ENCODE data around the gene TMA16.

Gene TMA16

DNA sequence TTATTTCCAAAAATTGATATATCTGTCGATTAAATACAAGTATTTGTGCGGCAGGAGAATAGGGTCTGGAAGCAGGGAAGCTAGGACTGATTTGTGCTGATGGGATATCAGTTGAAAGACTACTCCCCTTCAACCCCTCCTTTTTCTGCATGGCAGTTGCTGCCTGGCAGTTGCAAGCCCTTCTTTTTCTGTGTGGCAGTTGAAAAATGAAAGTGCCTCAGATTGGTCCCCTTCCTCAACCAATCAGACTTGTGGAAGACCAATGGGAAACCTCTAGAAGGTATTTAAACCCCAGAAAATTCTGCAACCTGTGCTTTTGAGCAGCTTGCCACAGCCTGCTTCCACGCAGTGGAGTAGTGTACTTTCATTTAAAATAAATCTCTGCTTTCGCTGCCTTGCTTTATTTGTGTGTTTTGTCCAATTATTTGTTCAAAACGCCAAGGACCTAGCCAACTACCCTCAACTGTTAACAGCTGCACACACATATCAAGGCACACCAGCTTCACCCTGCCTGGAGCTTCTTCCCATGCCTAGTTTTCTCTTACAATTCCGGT lies 1.5 kb upstream of the TMA16 start:
- H3K14ac ChIP-seq (ENCODE audit: low read length), result no peak overlapping the region

DNA sequence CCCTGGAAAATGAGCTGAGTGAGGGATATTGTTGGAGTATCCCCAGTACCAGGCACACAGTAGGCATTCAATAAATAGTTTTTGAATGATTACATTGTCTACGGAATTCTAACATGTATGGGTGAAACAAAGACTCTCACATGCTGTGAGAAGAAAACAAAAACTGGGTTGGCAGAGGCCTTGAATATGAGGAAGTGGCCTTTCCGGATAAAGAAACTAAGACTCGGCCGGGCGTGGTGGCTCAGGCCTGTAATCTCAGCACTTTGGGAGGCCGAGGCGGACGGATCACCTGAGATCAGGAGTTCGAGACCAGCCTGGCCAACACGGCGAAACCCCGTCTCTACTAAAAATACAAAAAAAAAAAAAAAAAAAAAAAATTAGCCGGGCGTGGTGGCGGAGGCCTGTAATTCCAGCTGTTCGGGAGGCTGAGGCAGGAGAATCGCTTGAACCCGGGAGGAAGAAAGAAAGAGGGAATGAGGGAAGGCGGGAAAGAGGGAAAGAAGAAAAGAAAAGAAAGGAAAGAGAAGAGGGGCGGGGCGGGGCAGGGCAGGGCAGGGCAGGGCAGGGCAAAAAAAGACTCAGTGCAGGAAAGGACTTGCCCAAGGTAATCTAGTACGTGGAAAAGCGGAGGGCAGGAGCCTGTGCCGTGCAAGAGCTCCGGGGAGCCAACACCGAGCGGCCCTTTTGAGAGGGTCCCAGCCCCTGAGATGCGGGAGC lies 689 bp upstream of the TMA16 start:
- no peak overlapping the region for H2BK120ac ChIP-seq (ENCODE audit: low read depth, low read length)
- H2BK15ac ChIP-seq (ENCODE audit: low read length), result no peak overlapping the region
- H3K4me3 ChIP-seq (ENCODE audit: low read length in 2 of 2), result peak overlapping the region; percentile 89 to 91
- no peak for DNase-seq (ENCODE audit: low spot score)
- peak overlapping the region; percentile 88 for H3K9ac ChIP-seq (ENCODE audit: low read depth, low read length, poor library complexity)
- no peak overlapping the region for H2AK5ac ChIP-seq (ENCODE audit: low read depth, low read length)
- H3K9me3 ChIP-seq (replicated peaks in 1 of 2; ENCODE audit: control insufficient read depth in 2 of 2, insufficient read depth in 1 of 2, low read depth in 1 of 2, low read length in 2 of 2), result peaks cover 0 to 3% of the 10 kb centered on the region in 2 donors
- peak overlapping the region; percentile 99 for H3K23ac ChIP-seq (ENCODE audit: low read depth, low read length, poor library complexity)
- peak overlapping the region; percentile 92 for H3K27ac ChIP-seq (replicated peaks; ENCODE audit: low read length)
- H3K36me3 ChIP-seq (replicated peaks in 1 of 2; ENCODE audit: control insufficient read depth in 2 of 2, insufficient read depth in 2 of 2, low read length in 2 of 2), result peaks cover 0 to 19% of the 10 kb centered on the region in 2 donors
- H3K18ac ChIP-seq (ENCODE audit: low read length), result peak overlapping the region; percentile 94
- WGBS, 2 donors (ENCODE audit: extremely low coverage in 2 of 2, insufficient read length in 2 of 2, insufficient replicate concordance in 1 of 2), result no CpG with 5 or more reads among the region's 28 CpGs
- no peaks in the 10 kb centered on the region for H3K27me3 ChIP-seq (ENCODE audit: control insufficient read depth in 3 of 3, insufficient read depth in 3 of 3, low read depth in 1 of 3, low read length in 3 of 3)
- H3K79me1 ChIP-seq (ENCODE audit: low read depth, low read length), result no peaks in the 10 kb centered on the region
- H2BK5ac ChIP-seq (ENCODE audit: low read length), result peak overlapping the region; percentile 91
- H3K4me1 ChIP-seq (ENCODE audit: control insufficient read depth in 2 of 2, insufficient read depth in 1 of 2, low read depth in 1 of 2, low read length in 2 of 2), result no peaks in the 10 kb centered on the region
- no peak overlapping the region for H4K91ac ChIP-seq (ENCODE audit: low read depth, low read length, poor library complexity)
- peak overlapping the region; percentile 43 for H4K8ac ChIP-seq (ENCODE audit: low read depth, low read length)
- H3K4ac ChIP-seq (ENCODE audit: low read length), result no peak overlapping the region
- H3K14ac ChIP-seq (ENCODE audit: low read length), result peak overlapping the region; percentile 21
- peak overlapping the region; percentile 65 for H3K4me2 ChIP-seq (ENCODE audit: insufficient read depth, low read length, poor library complexity, severe bottlenecking)
- peak overlapping the region; percentile 73 for H2BK12ac ChIP-seq (ENCODE audit: low read length)
- H2AFZ ChIP-seq (ENCODE audit: low read length), result peak overlapping the region; percentile 99

More for the DNA sequence above, 1.5 kb upstream of the TMA16 start:
- Histone ChIP-seq H3K4me1 (ENCODE audit: control insufficient read depth in 2 of 2, insufficient read depth in 1 of 2, low read depth in 1 of 2, low read length in 2 of 2) (no peaks in the 10 kb centered on the region), H3K4me2 (ENCODE audit: insufficient read depth, low read length, poor library complexity, severe bottlenecking) (no peak overlapping the region), H2AK5ac (ENCODE audit: low read depth, low read length) (no peak overlapping the region), H3K9ac (ENCODE audit: low read depth, low read length, poor library complexity) (no peak overlapping the region), H2AFZ (ENCODE audit: low read length) (no peak overlapping the region), H3K4ac (ENCODE audit: low read length) (no peak overlapping the region), H3K23ac (ENCODE audit: low read depth, low read length, poor library complexity) (no peak overlapping the region), H2BK5ac (ENCODE audit: low read length) (no peak overlapping the region), H4K91ac (ENCODE audit: low read depth, low read length, poor library complexity) (no peak overlapping the region), H3K4me3 (ENCODE audit: low read length in 2 of 2) (no peak overlapping the region), H2BK120ac (ENCODE audit: low read depth, low read length) (no peak overlapping the region), H3K9me3 (replicated peaks in 1 of 2; ENCODE audit: control insufficient read depth in 2 of 2, insufficient read depth in 1 of 2, low read depth in 1 of 2, low read length in 2 of 2) (peaks cover 0 to 3% of the 10 kb centered on the region in 2 donors), H3K18ac (ENCODE audit: low read length) (no peak overlapping the region), H2BK15ac (ENCODE audit: low read length) (no peak overlapping the region), H3K27me3 (ENCODE audit: control insufficient read depth in 3 of 3, insufficient read depth in 3 of 3, low read depth in 1 of 3, low read length in 3 of 3) (no peaks in the 10 kb centered on the region), H3K79me1 (ENCODE audit: low read depth, low read length) (no peaks in the 10 kb centered on the region), H4K8ac (ENCODE audit: low read depth, low read length) (no peak overlapping the region), H2BK12ac (ENCODE audit: low read length) (no peak overlapping the region), H3K27ac (replicated peaks; ENCODE audit: low read length) (no peak overlapping the region), H3K36me3 (replicated peaks in 1 of 2; ENCODE audit: control insufficient read depth in 2 of 2, insufficient read depth in 2 of 2, low read length in 2 of 2) (peaks cover 0 to 16% of the 10 kb centered on the region in 2 donors)
- no CpG with 5 or more reads among the region's 6 CpGs for WGBS, 2 donors (ENCODE audit: extremely low coverage in 2 of 2, insufficient read length in 2 of 2, insufficient replicate concordance in 1 of 2)
- DNase-seq (ENCODE audit: low spot score), result no peak

DNA sequence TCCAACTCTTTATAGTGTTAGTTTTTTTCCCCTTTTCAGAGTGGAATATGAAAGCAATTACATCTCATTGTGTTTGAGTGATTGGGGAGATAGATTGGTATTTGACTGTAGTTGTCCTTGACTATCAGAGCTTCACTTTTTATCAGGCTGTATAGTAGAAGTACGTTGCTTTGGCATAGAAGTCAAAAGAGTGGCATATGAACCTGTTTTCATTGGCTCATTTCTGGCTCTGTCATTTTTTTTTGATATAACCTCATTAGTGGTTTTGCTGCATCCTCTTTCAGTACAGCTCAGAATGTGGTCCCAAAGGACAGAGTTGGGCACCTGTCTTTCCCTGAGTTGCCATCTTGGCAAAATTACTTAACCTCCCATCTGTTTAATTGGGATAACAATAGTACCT lies 1.4 kb downstream of the TMA16 start:
- no peak overlapping the region for H2AFZ ChIP-seq (ENCODE audit: low read length)
- no peak overlapping the region for H2BK5ac ChIP-seq (ENCODE audit: low read length)
- H3K27me3 ChIP-seq (ENCODE audit: control insufficient read depth in 3 of 3, insufficient read depth in 3 of 3, low read depth in 1 of 3, low read length in 3 of 3), result no peaks in the 10 kb centered on the region
- peaks cover 0 to 20% of the 10 kb centered on the region in 2 donors for H3K36me3 ChIP-seq (replicated peaks in 1 of 2; ENCODE audit: control insufficient read depth in 2 of 2, insufficient read depth in 2 of 2, low read length in 2 of 2)
- H3K27ac ChIP-seq (replicated peaks; ENCODE audit: low read length), result no peak overlapping the region
- no peak overlapping the region for H4K91ac ChIP-seq (ENCODE audit: low read depth, low read length, poor library complexity)
- H3K9me3 ChIP-seq (replicated peaks in 1 of 2; ENCODE audit: control insufficient read depth in 2 of 2, insufficient read depth in 1 of 2, low read depth in 1 of 2, low read length in 2 of 2), result peaks cover 0 to 5% of the 10 kb centered on the region in 2 donors
- H2BK120ac ChIP-seq (ENCODE audit: low read depth, low read length), result no peak overlapping the region
- no peak overlapping the region for H3K18ac ChIP-seq (ENCODE audit: low read length)
- no peak overlapping the region for H3K23ac ChIP-seq (ENCODE audit: low read depth, low read length, poor library complexity)
- H2BK12ac ChIP-seq (ENCODE audit: low read length), result no peak overlapping the region
- no peak overlapping the region for H3K9ac ChIP-seq (ENCODE audit: low read depth, low read length, poor library complexity)
- no peaks in the 10 kb centered on the region for H3K79me1 ChIP-seq (ENCODE audit: low read depth, low read length)
- no peak overlapping the region for H3K4ac ChIP-seq (ENCODE audit: low read length)
- DNase-seq (ENCODE audit: low spot score), result no peak
- peak overlapping the region in 1 of 2 donors; percentile 89 for H3K4me3 ChIP-seq (ENCODE audit: low read length in 2 of 2)
- H2AK5ac ChIP-seq (ENCODE audit: low read depth, low read length), result no peak overlapping the region
- H3K4me1 ChIP-seq (ENCODE audit: control insufficient read depth in 2 of 2, insufficient read depth in 1 of 2, low read depth in 1 of 2, low read length in 2 of 2), result no peaks in the 10 kb centered on the region
- H2BK15ac ChIP-seq (ENCODE audit: low read length), result no peak overlapping the region
- no CpG with 5 or more reads among the region's 1 CpG for WGBS, 2 donors (ENCODE audit: extremely low coverage in 2 of 2, insufficient read length in 2 of 2, insufficient replicate concordance in 1 of 2)
- H4K8ac ChIP-seq (ENCODE audit: low read depth, low read length), result no peak overlapping the region
- H3K14ac ChIP-seq (ENCODE audit: low read length), result no peak overlapping the region
- peak overlapping the region; percentile 37 for H3K4me2 ChIP-seq (ENCODE audit: insufficient read depth, low read length, poor library complexity, severe bottlenecking)

DNA sequence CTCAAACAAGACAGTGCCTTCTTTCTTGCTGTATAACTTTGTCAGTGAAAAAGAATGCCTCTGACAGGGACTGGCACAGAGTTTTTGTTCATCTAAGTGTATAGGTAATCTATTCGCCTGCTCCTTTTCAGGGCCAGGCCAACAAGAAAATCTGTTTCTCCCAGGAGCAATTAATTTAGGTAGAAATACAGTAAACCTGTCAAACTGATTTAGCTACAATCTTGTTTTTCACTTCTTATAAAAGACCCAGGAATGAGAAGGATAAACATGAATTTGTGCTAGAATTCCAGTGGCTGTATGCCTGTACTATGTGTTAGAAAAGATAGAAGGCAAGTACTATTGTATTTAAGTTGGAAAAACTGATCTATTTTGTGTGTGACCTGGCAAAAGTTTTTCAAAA lies 6.1 kb downstream of the TMA16 start:
- H2BK120ac ChIP-seq (ENCODE audit: low read depth, low read length), result no peak overlapping the region
- H3K4me3 ChIP-seq (ENCODE audit: low read length in 2 of 2), result no peak overlapping the region
- peaks cover 0 to 13% of the 10 kb centered on the region in 2 donors for H3K9me3 ChIP-seq (replicated peaks in 1 of 2; ENCODE audit: control insufficient read depth in 2 of 2, insufficient read depth in 1 of 2, low read depth in 1 of 2, low read length in 2 of 2)
- peaks cover 0 to 28% of the 10 kb centered on the region in 2 donors for H3K36me3 ChIP-seq (replicated peaks in 1 of 2; ENCODE audit: control insufficient read depth in 2 of 2, insufficient read depth in 2 of 2, low read length in 2 of 2)
- H3K14ac ChIP-seq (ENCODE audit: low read length), result no peak overlapping the region
- no peak overlapping the region for H2AK5ac ChIP-seq (ENCODE audit: low read depth, low read length)
- WGBS, 2 donors (ENCODE audit: extremely low coverage in 2 of 2, insufficient read length in 2 of 2, insufficient replicate concordance in 1 of 2), result no CpG with 5 or more reads among the region's 1 CpG
- H2AFZ ChIP-seq (ENCODE audit: low read length), result no peak overlapping the region
- no peaks in the 10 kb centered on the region for H3K27me3 ChIP-seq (ENCODE audit: control insufficient read depth in 3 of 3, insufficient read depth in 3 of 3, low read depth in 1 of 3, low read length in 3 of 3)
- H4K8ac ChIP-seq (ENCODE audit: low read depth, low read length), result no peak overlapping the region
- no peak overlapping the region for H3K9ac ChIP-seq (ENCODE audit: low read depth, low read length, poor library complexity)
- no peaks in the 10 kb centered on the region for H3K4me1 ChIP-seq (ENCODE audit: control insufficient read depth in 2 of 2, insufficient read depth in 1 of 2, low read depth in 1 of 2, low read length in 2 of 2)
- no peaks in the 10 kb centered on the region for H3K79me1 ChIP-seq (ENCODE audit: low read depth, low read length)
- no peak overlapping the region for H3K18ac ChIP-seq (ENCODE audit: low read length)
- no peak overlapping the region for H3K4ac ChIP-seq (ENCODE audit: low read length)
- no peak for DNase-seq (ENCODE audit: low spot score)
- no peak overlapping the region for H4K91ac ChIP-seq (ENCODE audit: low read depth, low read length, poor library complexity)
- H3K4me2 ChIP-seq (ENCODE audit: insufficient read depth, low read length, poor library complexity, severe bottlenecking), result no peak overlapping the region
- no peak overlapping the region for H3K23ac ChIP-seq (ENCODE audit: low read depth, low read length, poor library complexity)
- H2BK5ac ChIP-seq (ENCODE audit: low read length), result no peak overlapping the region
- H2BK15ac ChIP-seq (ENCODE audit: low read length), result no peak overlapping the region
- no peak overlapping the region for H3K27ac ChIP-seq (replicated peaks; ENCODE audit: low read length)
- no peak overlapping the region for H2BK12ac ChIP-seq (ENCODE audit: low read length)

Measured in neuronal stem cell (in vitro differentiated cells).